GM18909 (cell line): ENCODE results near the gene TLK2.

ENCODE experiments used
- ATAC-seq: cut with Tn5 transposase; IDR thresholded peaks from one replicate; pipeline ENCODE4 v1.9.1; 2021; ENCODE audit warnings: mild to moderate bottlenecking; ENCODE audit not compliant: unreplicated experiment, poor library complexity

TLK2 gene

GRCh38 chr17:62648956-62649294, 170.3 kb downstream of the TLK2 start:
- no peak for ATAC-seq

DNA sequence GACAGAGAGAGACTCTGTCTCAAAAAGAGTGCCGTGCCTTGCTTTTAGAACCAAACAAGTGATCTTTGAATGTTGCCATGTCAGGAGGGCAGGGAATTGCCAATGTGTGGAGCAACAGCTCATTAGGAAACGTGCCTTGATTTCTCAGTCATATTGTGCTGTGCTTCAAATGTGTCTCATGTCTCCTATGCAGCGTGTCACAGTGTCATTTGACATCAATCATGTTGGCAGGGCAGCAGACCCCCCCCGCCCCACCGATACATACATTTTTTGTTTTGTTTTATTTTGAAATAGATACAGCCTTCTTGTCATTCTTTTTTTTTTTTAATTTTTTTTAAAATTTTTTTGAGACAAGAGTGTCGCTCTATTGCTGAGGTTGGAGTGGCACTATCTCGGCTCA, 170.9 kb downstream of the TLK2 start:
- ATAC-seq: no peak

- ATAC-seq: no peak
Observed at GRCh38 chr17:62650587-62650986, 172.0 kb downstream of the TLK2 start.

- no peak for ATAC-seq
Observed at GRCh38 chr17:62652251-62653001, 173.8 kb downstream of the TLK2 start.

- peak; percentile 90 for ATAC-seq
Observed at GRCh38 chr17:62653002-62653825, 174.6 kb downstream of the TLK2 start.

DNA sequence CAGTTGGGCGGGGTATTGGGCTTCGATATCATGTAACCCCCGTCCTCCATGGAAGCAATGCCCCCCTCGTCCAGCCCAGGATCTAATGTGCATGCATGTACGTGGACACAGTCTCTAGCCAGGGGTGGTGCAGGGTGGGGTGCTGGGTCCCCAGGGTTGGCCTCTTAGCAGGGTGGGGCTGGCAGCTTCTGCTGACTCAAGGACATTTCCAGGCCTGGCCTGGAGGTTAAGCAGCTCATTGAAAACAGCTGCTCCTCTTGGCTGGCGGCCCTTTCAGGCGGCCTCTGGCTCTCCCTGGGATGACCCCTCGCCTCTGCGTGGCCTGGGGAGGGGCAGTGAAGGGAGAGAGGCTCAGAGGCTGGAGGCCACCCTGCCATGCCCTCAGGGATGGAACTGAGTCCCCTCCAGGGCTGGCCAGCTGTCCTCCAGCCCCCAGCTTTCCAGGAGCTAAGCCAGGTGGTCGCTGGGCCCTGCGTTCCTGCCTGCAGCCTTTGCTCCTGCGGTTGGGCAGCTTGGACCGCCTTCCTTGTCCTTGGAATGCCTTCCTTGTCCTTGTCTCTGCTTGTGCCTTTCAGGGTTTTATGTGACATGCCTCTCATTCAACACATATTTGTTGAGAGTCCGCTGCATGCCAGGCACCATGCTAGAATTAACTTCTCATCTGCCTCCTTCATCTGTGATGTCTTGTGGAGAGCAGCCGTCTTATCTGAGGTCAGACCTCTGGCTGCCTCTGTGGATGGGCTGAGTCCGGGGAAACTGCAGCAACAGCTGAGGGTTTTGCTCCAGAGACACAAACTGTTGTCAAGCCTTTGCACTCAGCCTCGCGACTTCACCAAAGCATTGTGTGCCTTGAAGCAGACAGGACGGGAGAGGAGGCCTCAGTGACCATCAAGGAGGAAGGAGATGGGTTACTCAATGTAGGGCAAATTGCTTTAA, 175.5 kb downstream of the TLK2 start:
- peak; percentile 3 for ATAC-seq

GRCh38 chr17:62655656-62656055, 177.0 kb downstream of the TLK2 start:
- no peak for ATAC-seq

- ATAC-seq: no peak
Observed at GRCh38 chr17:62656446-62656845, 177.8 kb downstream of the TLK2 start.

- no peak for ATAC-seq
Observed at GRCh38 chr17:62657145-62657665, 178.6 kb downstream of the TLK2 start.

GRCh38 chr17:62657690-62658089, 179.1 kb downstream of the TLK2 start:
- ATAC-seq: no peak

DNA sequence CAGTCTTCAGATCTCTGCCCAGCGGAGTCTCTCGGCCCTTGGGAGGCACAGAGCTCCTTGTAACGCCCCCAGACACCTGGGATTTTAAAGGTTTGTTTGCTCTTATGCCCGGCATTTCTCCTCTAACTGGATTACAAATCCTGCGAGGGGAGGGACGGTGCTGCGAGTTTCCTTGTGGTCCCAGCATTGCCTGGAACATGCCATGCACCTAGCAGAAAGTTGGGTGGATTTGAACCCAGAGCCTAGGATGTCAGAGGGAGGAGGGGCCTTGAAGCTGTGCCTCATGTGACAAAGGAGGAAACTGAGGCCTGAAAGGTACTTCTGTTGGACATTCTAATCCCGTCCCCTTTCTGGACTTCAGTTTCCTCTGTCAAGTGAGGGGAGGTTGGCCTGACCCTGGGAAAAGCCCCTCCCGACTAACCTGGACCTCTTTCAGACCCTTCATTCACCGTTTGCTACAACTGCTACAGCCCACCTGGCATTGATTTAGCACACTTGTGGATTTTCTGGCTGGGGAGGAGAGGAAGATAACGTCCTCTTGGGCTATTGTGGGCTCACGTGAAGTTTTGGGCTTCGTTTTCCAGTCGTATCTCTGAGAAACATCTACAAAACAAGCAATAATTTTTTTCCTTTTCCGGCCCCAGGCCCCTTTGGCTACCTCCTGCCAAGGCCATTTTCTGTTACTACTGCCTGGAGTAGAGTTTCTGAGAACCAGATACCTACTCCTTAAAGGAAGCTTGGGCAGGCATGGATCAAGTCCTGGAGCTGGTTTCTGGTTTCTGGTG, 179.7 kb downstream of the TLK2 start:
- ATAC-seq: no peak

GRCh38 chr17:62660629-62661118, 182.0 kb downstream of the TLK2 start:
- no peak for ATAC-seq

DNA sequence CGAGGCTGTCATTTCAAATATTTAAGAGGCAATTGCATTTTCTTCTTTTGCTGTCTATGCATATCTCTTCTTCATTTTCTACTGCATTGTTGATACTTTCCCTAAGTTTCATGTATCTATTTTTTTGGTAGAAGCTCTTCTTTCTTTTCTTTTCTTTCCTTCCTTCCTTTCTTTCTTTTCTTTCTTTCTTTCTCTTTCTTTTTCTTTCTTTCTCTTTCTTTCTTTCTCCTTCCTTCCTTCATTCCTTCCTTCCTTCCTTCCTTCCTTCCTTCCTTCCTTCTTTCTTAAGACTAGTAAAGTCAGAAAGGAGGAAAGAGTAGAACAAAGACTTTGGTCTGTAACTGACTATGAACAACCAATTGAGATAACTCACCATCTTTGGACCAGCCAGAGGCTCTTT, 182.7 kb downstream of the TLK2 start:
- no peak for ATAC-seq

- ATAC-seq: no peak
Observed at GRCh38 chr17:62662855-62663254, 184.2 kb downstream of the TLK2 start.
